HEK293 (cell line): Measurements from ENCODE around the gene NCKAP5.

ENCODE experiments used
- CTCF ChIA-PET: fragments of 350-600 bp; formaldehyde crosslinking; extraction: SDS; loops from one replicate; lab custom pipeline; 2021; ENCODE audit warnings: antibody characterized with exemption; lab: Yijun Ruan, JAX
- POLR2A ChIA-PET: fragments of 300-600 bp; formaldehyde crosslinking; extraction: SDS; loops from one replicate; lab custom pipeline; 2020; ENCODE audit warnings: antibody characterized with exemption, inconsistent platforms; lab: Yijun Ruan, JAX
- H3K27ac ChIP-seq: fragments of 200-500 bp; sonication (Bioruptor generic); 2 replicates; pipeline ENCODE4 v1.5.1; 2014; ENCODE audit warnings: low read depth, low read length, control low read depth, inconsistent platforms; ENCODE audit errors: extremely low read depth
- H3K36me3 ChIP-seq, 2 experiments: fragments of 200-500 bp in 1 of 2; sonication (Bioruptor generic) in 1 of 2; 1 replicate in 1 of 2; 2 replicates in 1 of 2; pipeline ENCODE4 v1.5.1; 2014 to 2017; ENCODE audit warnings: inconsistent platforms in 2 of 2, low read length in 2 of 2; ENCODE audit not compliant: control insufficient read depth in 2 of 2, insufficient read depth in 1 of 2
- H3K4me1 ChIP-seq: fragments of 200-500 bp; sonication (Bioruptor generic); 2 replicates; pipeline ENCODE4 v1.5.1; 2014; ENCODE audit warnings: mild to moderate bottlenecking, low read length, inconsistent platforms; ENCODE audit not compliant: control insufficient read depth, insufficient read depth
- H3K4me3 ChIP-seq: 2 replicates; pipeline ENCODE4 v1.5.1; 2011; ENCODE audit warnings: low read depth, mild to moderate bottlenecking, control low read depth, low read length, moderate library complexity
- H3K9me3 ChIP-seq: fragments of 200-500 bp; sonication (Bioruptor generic); 2 replicates; pipeline ENCODE4 v1.5.1; 2014; ENCODE audit warnings: low read depth, low read length, inconsistent platforms; ENCODE audit not compliant: control insufficient read depth, insufficient read depth
- FEZF1 ChIP-seq: fragments of 450-650 bp; formaldehyde crosslinking; IDR thresholded peaks from 2 replicates; pipeline ENCODE4 v1.5.1; 2016; ENCODE audit warnings: missing biosample characterization, missing genetic modification characterization
- GLIS2 ChIP-seq: fragments of 450-650 bp; formaldehyde crosslinking; IDR thresholded peaks from 2 replicates; pipeline ENCODE4 v1.5.1; 2016; ENCODE audit warnings: missing biosample characterization, missing genetic modification characterization
- KLF17 ChIP-seq: fragments of 450-650 bp; formaldehyde crosslinking; IDR thresholded peaks from 2 replicates; pipeline ENCODE4 v1.5.1; 2016; ENCODE audit warnings: missing biosample characterization, missing genetic modification characterization
- KLF8 ChIP-seq: fragments of 450-650 bp; formaldehyde crosslinking; IDR thresholded peaks from 2 replicates; pipeline ENCODE4 v1.5.1; 2016; ENCODE audit warnings: missing biosample characterization, missing genetic modification characterization
- MYNN ChIP-seq: fragments of 450-650 bp; formaldehyde crosslinking; IDR thresholded peaks from 2 replicates; pipeline ENCODE4 v1.5.1; 2016; ENCODE audit warnings: missing biosample characterization, missing genetic modification characterization, borderline replicate concordance
- OVOL3 ChIP-seq: fragments of 450-650 bp; formaldehyde crosslinking; IDR thresholded peaks from 2 replicates; pipeline ENCODE4 v1.5.1; 2016; ENCODE audit warnings: missing biosample characterization, missing genetic modification characterization
- REST ChIP-seq: fragments of 450-650 bp; formaldehyde crosslinking; IDR thresholded peaks from 2 replicates; pipeline ENCODE4 v1.5.1; 2016; ENCODE audit warnings: missing biosample characterization, missing genetic modification characterization
- SP7 ChIP-seq: fragments of 450-650 bp; formaldehyde crosslinking; IDR thresholded peaks from 2 replicates; pipeline ENCODE4 v1.5.1; 2016; ENCODE audit warnings: missing biosample characterization, missing genetic modification characterization
- ZBTB8A ChIP-seq: fragments of 450-650 bp; formaldehyde crosslinking; IDR thresholded peaks from 2 replicates; pipeline ENCODE4 v1.5.1; 2016; ENCODE audit warnings: missing biosample characterization, missing genetic modification characterization
- ZFP41 ChIP-seq: fragments of 450-650 bp; formaldehyde crosslinking; IDR thresholded peaks from 2 replicates; pipeline ENCODE4 v1.5.1; 2016; ENCODE audit warnings: missing biosample characterization, missing genetic modification characterization, borderline replicate concordance
- ZNF114 ChIP-seq: fragments of 450-650 bp; formaldehyde crosslinking; IDR thresholded peaks from 2 replicates; pipeline ENCODE4 v1.5.0; 2017; ENCODE audit warnings: missing biosample characterization, missing genetic modification characterization
- ZNF23 ChIP-seq: fragments of 450-650 bp; formaldehyde crosslinking; IDR thresholded peaks from 2 replicates; pipeline ENCODE4 v1.5.1; 2016; ENCODE audit warnings: missing biosample characterization, missing genetic modification characterization, borderline replicate concordance
- ZNF341 ChIP-seq: fragments of 450-650 bp; formaldehyde crosslinking; IDR thresholded peaks from 2 replicates; pipeline ENCODE4; 2016; ENCODE audit warnings: low read depth, missing biosample characterization, missing genetic modification characterization
- ZNF560 ChIP-seq: fragments of 450-650 bp; formaldehyde crosslinking; IDR thresholded peaks from 2 replicates; pipeline ENCODE4 v1.5.1; 2017; ENCODE audit warnings: missing biosample characterization, missing genetic modification characterization, borderline replicate concordance
- ZNF629 ChIP-seq: fragments of 450-650 bp; formaldehyde crosslinking; IDR thresholded peaks from 2 replicates; pipeline ENCODE4 v1.5.1; 2017; ENCODE audit warnings: missing biosample characterization, missing genetic modification characterization
- ZNF639 ChIP-seq: fragments of 450-650 bp; formaldehyde crosslinking; IDR thresholded peaks from 2 replicates; pipeline ENCODE4 v1.5.1; 2016; ENCODE audit warnings: missing biosample characterization, missing genetic modification characterization
- ZNF670 ChIP-seq: fragments of 450-650 bp; formaldehyde crosslinking; IDR thresholded peaks from 2 replicates; pipeline ENCODE4 v1.5.1; 2016; ENCODE audit warnings: missing biosample characterization, missing genetic modification characterization, low read depth
- TF ChIP-seq, protein P1 (sequence below): fragments of 450-650 bp; formaldehyde crosslinking; IDR thresholded peaks from 2 replicates; pipeline ENCODE4 v1.5.1; 2016; ENCODE audit warnings: missing biosample characterization, missing genetic modification characterization
- TF ChIP-seq, protein P2 (sequence below): fragments of 450-650 bp; formaldehyde crosslinking; IDR thresholded peaks from 2 replicates; pipeline ENCODE4 v1.5.1; 2017; ENCODE audit warnings: missing biosample characterization, missing genetic modification characterization
- TF ChIP-seq, protein P3 (sequence below): fragments of 450-650 bp; formaldehyde crosslinking; IDR thresholded peaks from 2 replicates; pipeline ENCODE4 v1.5.1; 2016; ENCODE audit warnings: missing biosample characterization, missing genetic modification characterization

NCKAP5 gene

GRCh38 chr2:132789066-132789465 is 779.2 kb downstream of the NCKAP5 start (continued):
- TF ChIP-seq REST (tag by site-specific recombination) (no peak), ZNF670 (tag by site-specific recombination) (no peak)
- TF ChIP-seq, protein P1, sequence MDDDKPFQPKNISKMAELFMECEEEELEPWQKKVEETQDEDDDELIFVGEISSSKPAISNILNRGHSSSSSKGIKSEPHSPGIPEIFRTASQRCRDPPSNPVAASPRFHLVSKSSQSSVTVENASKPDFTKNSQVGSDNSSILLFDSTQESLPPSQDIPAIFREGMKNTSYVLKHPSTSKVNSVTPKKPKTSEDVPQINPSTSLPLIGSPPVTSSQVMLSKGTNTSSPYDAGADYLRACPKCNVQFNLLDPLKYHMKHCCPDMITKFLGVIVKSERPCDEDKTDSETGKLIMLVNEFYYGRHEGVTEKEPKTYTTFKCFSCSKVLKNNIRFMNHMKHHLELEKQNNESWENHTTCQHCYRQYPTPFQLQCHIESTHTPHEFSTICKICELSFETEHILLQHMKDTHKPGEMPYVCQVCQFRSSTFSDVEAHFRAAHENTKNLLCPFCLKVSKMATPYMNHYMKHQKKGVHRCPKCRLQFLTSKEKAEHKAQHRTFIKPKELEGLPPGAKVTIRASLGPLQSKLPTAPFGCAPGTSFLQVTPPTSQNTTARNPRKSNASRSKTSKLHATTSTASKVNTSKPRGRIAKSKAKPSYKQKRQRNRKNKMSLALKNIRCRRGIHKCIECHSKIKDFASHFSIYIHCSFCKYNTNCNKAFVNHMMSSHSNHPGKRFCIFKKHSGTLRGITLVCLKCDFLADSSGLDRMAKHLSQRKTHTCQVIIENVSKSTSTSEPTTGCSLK, result no peak

DNA sequence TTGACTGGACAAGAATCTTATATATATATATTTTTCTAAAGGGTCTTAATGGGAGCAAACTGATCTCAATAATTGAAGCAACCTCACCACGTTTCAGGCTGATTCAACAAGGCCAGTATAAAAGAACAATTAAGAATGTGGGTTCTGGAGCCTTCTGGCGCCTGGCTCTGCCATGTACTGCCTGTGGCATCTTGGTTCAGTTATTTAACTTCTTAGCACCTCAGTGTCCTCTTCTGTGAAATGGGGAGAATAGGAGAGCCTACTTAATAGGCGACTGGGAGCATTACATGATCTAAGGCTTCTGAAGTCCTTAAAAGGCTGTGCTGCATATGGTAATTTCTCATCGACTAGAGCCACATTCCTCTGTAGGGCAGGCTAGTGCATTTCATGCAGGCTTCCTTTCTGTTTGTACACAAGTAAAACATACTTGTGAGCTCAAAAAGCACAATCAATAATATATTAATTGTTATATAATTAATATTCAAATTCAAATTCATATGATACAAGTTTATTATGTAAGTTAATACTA is 779.9 kb downstream of the NCKAP5 start:
- ChIA-PET POLR2A (no interaction called here), CTCF (interaction anchor here (0.6 kb wide), 1 partner anchor 31 kb away, joined by 3 read pairs; no protein-coding TSS in a partner anchor)
- H3K27ac ChIP-seq, result no peak overlapping the region
- TF ChIP-seq ZNF639 (tag by site-specific recombination) (no peak), KLF17 (tag by site-specific recombination) (no peak), SP7 (tag by site-specific recombination) (no peak), ZNF341 (tag by site-specific recombination) (no peak), GLIS2 (tag by site-specific recombination) (no peak), ZBTB8A (tag by site-specific recombination) (no peak), MYNN (no peak), KLF8 (tag by site-specific recombination) (no peak)
- TF ChIP-seq, protein P2, sequence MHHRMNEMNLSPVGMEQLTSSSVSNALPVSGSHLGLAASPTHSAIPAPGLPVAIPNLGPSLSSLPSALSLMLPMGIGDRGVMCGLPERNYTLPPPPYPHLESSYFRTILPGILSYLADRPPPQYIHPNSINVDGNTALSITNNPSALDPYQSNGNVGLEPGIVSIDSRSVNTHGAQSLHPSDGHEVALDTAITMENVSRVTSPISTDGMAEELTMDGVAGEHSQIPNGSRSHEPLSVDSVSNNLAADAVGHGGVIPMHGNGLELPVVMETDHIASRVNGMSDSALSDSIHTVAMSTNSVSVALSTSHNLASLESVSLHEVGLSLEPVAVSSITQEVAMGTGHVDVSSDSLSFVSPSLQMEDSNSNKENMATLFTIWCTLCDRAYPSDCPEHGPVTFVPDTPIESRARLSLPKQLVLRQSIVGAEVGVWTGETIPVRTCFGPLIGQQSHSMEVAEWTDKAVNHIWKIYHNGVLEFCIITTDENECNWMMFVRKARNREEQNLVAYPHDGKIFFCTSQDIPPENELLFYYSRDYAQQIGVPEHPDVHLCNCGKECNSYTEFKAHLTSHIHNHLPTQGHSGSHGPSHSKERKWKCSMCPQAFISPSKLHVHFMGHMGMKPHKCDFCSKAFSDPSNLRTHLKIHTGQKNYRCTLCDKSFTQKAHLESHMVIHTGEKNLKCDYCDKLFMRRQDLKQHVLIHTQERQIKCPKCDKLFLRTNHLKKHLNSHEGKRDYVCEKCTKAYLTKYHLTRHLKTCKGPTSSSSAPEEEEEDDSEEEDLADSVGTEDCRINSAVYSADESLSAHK (tag by site-specific recombination), result no peak
- H3K9me3 ChIP-seq, result no peaks in the 10 kb centered on the region
- no peaks in the 10 kb centered on the region for H3K4me1 ChIP-seq
- H3K4me3 ChIP-seq, result no peak overlapping the region
- no peaks in the 10 kb centered on the region for H3K36me3 ChIP-seq

DNA sequence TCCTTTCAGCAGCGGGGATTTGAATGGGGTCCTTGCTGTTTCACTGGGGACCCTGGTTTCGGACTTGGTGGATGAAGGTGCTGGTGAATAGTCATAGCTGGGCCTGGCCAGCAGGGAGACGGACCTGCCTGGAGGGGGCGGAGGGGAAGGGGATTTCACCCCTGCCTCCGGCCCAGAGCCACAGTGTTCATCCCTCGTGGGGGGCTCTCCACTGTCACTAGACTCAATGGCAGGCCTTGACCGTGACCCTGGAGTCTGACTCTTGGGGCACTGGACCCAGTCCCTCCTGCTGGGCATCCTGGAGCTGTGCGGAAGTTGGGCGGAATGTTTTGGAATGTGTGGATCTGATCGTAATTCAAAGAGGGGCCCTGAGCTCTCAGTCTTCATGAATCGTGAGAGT is 784.4 kb downstream of the NCKAP5 start:
- Histone ChIP-seq H3K27ac (no peak overlapping the region), H3K9me3 (no peaks in the 10 kb centered on the region), H3K36me3 (no peaks in the 10 kb centered on the region), H3K4me3 (no peak overlapping the region), H3K4me1 (no peaks in the 10 kb centered on the region)
- ChIA-PET CTCF (interaction anchor here (0.6 kb wide), 1 partner anchor 389 kb away, joined by 4 read pairs; no protein-coding TSS in a partner anchor), POLR2A (no interaction called here)
- TF ChIP-seq FEZF1 (tag by site-specific recombination), result no peak
- no peak for TF ChIP-seq ZNF114
- no peak for TF ChIP-seq OVOL3 (tag by site-specific recombination)
- TF ChIP-seq, protein P3, sequence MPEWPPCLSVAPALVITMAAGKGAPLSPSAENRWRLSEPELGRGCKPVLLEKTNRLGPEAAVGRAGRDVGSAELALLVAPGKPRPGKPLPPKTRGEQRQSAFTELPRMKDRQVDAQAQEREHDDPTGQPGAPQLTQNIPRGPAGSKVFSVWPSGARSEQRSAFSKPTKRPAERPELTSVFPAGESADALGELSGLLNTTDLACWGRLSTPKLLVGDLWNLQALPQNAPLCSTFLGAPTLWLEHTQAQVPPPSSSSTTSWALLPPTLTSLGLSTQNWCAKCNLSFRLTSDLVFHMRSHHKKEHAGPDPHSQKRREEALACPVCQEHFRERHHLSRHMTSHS (tag by site-specific recombination), result no peak
- no peak for TF ChIP-seq ZNF560
- TF ChIP-seq ZNF23 (tag by site-specific recombination), result no peak
- no peak for TF ChIP-seq ZFP41 (tag by site-specific recombination)
- TF ChIP-seq ZNF629 (tag by site-specific recombination), result no peak
